Measurements from ENCODE around the gene FTCDNL1. TPM values are rescaled to one million over a fixed set of nuclear protein-coding genes. Genes with fewer than 3 reads are reported as not detected.

FTCDNL1 gene
- total RNA-seq, 2 experiments from 2014 or later = 2.3 to 2.4 TPM

- H3K27ac Mint-ChIP-seq = no peak overlapping the region
Measured at GRCh38 chr2:199861132-199861774, 10.3 kb upstream of the FTCDNL1 start.

GRCh38 chr2:199855812-199856211 lies 4.8 kb upstream of the FTCDNL1 start:
- H3K27ac Mint-ChIP-seq = no peak overlapping the region
- ChIA-PET POLR2A (no interaction called here), CTCF (no interaction called here)
- peaks cover 5% of the 10 kb centered on the region for H3K4me1 Mint-ChIP-seq
- no peak for DNase-seq
- H3K36me3 Mint-ChIP-seq (ENCODE audit: low read depth) = no peaks in the 10 kb centered on the region
- H3K4me3 Mint-ChIP-seq = no peak overlapping the region
- peaks cover 30% of the 10 kb centered on the region for H3K27me3 Mint-ChIP-seq
- H3K9me3 Mint-ChIP-seq = no peaks in the 10 kb centered on the region

More at GRCh38 chr2:199861132-199861774, 10.3 kb upstream of the FTCDNL1 start:
- DNase-seq = no peak
- Mint-ChIP-seq H3K4me1 (no peaks in the 10 kb centered on the region), H3K4me3 (no peak overlapping the region), H3K9me3 (no peaks in the 10 kb centered on the region), H3K27me3 (peaks cover 43% of the 10 kb centered on the region), H3K36me3 (ENCODE audit: low read depth) (no peaks in the 10 kb centered on the region)
- CTCF ChIA-PET = no interaction called here
- POLR2A ChIA-PET = no interaction called here

GRCh38 chr2:199851883-199852282 lies 891 bp upstream of the FTCDNL1 start:
- DNase-seq = no peak
- POLR2A ChIA-PET = no interaction called here
- Mint-ChIP-seq H3K9me3 (no peaks in the 10 kb centered on the region), H3K27ac (no peak overlapping the region), H3K4me1 (peaks cover 5% of the 10 kb centered on the region), H3K27me3 (peaks cover 17% of the 10 kb centered on the region), H3K4me3 (no peak overlapping the region), H3K36me3 (ENCODE audit: low read depth) (no peaks in the 10 kb centered on the region)
- CTCF ChIA-PET = no interaction called here

- CTCF ChIA-PET = interaction anchor here (1.4 kb wide), 1 partner anchor 11 kb away, joined by 4 read pairs; no protein-coding TSS in a partner anchor
- H3K4me3 Mint-ChIP-seq = peak overlapping the region; percentile 88
Measured at GRCh38 chr2:199851501-199851810, 464 bp upstream of the FTCDNL1 start.

GRCh38 chr2:199850218-199850717 lies 724 bp downstream of the FTCDNL1 start:
- peaks cover 7% of the 10 kb centered on the region for H3K27me3 Mint-ChIP-seq
- DNase-seq = no peak
- peaks cover 5% of the 10 kb centered on the region for H3K4me1 Mint-ChIP-seq
- POLR2A ChIA-PET = no interaction called here
- H3K36me3 Mint-ChIP-seq (ENCODE audit: low read depth) = no peaks in the 10 kb centered on the region
- CTCF ChIA-PET = interaction anchor here (0.7 to 1.4 kb wide), 2 partner anchors 10 to 12 kb away, joined by 3 to 4 read pairs; no protein-coding TSS in a partner anchor
- H3K27ac Mint-ChIP-seq = peak overlapping the region; percentile 64
- H3K4me3 Mint-ChIP-seq = peak overlapping the region; percentile 69
- H3K9me3 Mint-ChIP-seq = no peaks in the 10 kb centered on the region

More at GRCh38 chr2:199851501-199851810, 464 bp upstream of the FTCDNL1 start:
- H3K36me3 Mint-ChIP-seq (ENCODE audit: low read depth) = no peaks in the 10 kb centered on the region
- POLR2A ChIA-PET = no interaction called here
- no peaks in the 10 kb centered on the region for H3K9me3 Mint-ChIP-seq
- H3K27me3 Mint-ChIP-seq = peaks cover 13% of the 10 kb centered on the region
- no peak for DNase-seq
- peak overlapping the region; percentile 90 for H3K27ac Mint-ChIP-seq
- H3K4me1 Mint-ChIP-seq = peaks cover 5% of the 10 kb centered on the region

- CTCF ChIA-PET = interaction anchor here (1.2 kb wide), 1 partner anchor 23 kb away, joined by 3 read pairs; no protein-coding TSS in a partner anchor
- no peak overlapping the region for H3K4me3 Mint-ChIP-seq
Measured at GRCh38 chr2:199848389-199849130, 2.4 kb downstream of the FTCDNL1 start.

GRCh38 chr2:199847181-199847864 lies 3.7 kb downstream of the FTCDNL1 start:
- POLR2A ChIA-PET = no interaction called here
- Mint-ChIP-seq H3K9me3 (no peaks in the 10 kb centered on the region), H3K36me3 (ENCODE audit: low read depth) (no peaks in the 10 kb centered on the region)

More at GRCh38 chr2:199848389-199849130, 2.4 kb downstream of the FTCDNL1 start:
- Mint-ChIP-seq H3K27me3 (peaks cover 3% of the 10 kb centered on the region), H3K4me1 (peaks cover 5% of the 10 kb centered on the region), H3K36me3 (ENCODE audit: low read depth) (no peaks in the 10 kb centered on the region), H3K27ac (no peak overlapping the region), H3K9me3 (no peaks in the 10 kb centered on the region)
- no peak for DNase-seq
- POLR2A ChIA-PET = no interaction called here

GRCh38 chr2:199842631-199843395 lies 8.2 kb downstream of the FTCDNL1 start:
- Mint-ChIP-seq H3K36me3 (ENCODE audit: low read depth) (peaks cover 4% of the 10 kb centered on the region), H3K9me3 (no peaks in the 10 kb centered on the region), H3K4me3 (no peak overlapping the region), H3K27ac (no peak overlapping the region), H3K4me1 (no peaks in the 10 kb centered on the region), H3K27me3 (no peaks in the 10 kb centered on the region)
- ChIA-PET CTCF (interaction anchor here (0.6 kb wide), 1 partner anchor 407 kb away, joined by 3 read pairs; no protein-coding TSS in a partner anchor), POLR2A (interaction anchor here (0.6 kb wide), 1 partner anchor 10 kb away, joined by 4 read pairs; no protein-coding TSS in a partner anchor)
- DNase-seq = no peak

More at GRCh38 chr2:199847181-199847864, 3.7 kb downstream of the FTCDNL1 start:
- H3K4me1 Mint-ChIP-seq = peaks cover 5% of the 10 kb centered on the region
- H3K4me3 Mint-ChIP-seq = no peak overlapping the region
- CTCF ChIA-PET = interaction anchor here (0.7 kb wide), 1 partner anchor 23 kb away, joined by 3 read pairs; no protein-coding TSS in a partner anchor
- H3K27me3 Mint-ChIP-seq = peaks cover 3% of the 10 kb centered on the region
- H3K27ac Mint-ChIP-seq = no peak overlapping the region
- no peak for DNase-seq

- Mint-ChIP-seq H3K36me3 (ENCODE audit: low read depth) (peaks cover 4% of the 10 kb centered on the region), H3K27ac (no peak overlapping the region), H3K4me3 (no peak overlapping the region), H3K4me1 (no peaks in the 10 kb centered on the region), H3K9me3 (no peaks in the 10 kb centered on the region), H3K27me3 (no peaks in the 10 kb centered on the region)
- no peak for DNase-seq
- ChIA-PET POLR2A (no interaction called here), CTCF (no interaction called here)
Measured at GRCh38 chr2:199841409-199841808, 9.6 kb downstream of the FTCDNL1 start.

GRCh38 chr2:199838399-199838798 lies 12.6 kb downstream of the FTCDNL1 start:
- DNase-seq = no peak

GRCh38 chr2:199836943-199837342 lies 14.0 kb downstream of the FTCDNL1 start:
- Mint-ChIP-seq H3K4me3 (no peak overlapping the region), H3K36me3 (ENCODE audit: low read depth) (peaks cover 4% of the 10 kb centered on the region), H3K27ac (no peak overlapping the region), H3K4me1 (no peaks in the 10 kb centered on the region), H3K9me3 (no peaks in the 10 kb centered on the region), H3K27me3 (no peaks in the 10 kb centered on the region)
- ChIA-PET CTCF (no interaction called here), POLR2A (no interaction called here)
- no peak for DNase-seq

More at GRCh38 chr2:199838399-199838798, 12.6 kb downstream of the FTCDNL1 start:
- ChIA-PET CTCF (interaction anchor here (1.4 kb wide), 1 partner anchor 12 kb away, joined by 3 read pairs; no protein-coding TSS in a partner anchor), POLR2A (no interaction called here)
- Mint-ChIP-seq H3K27ac (no peak overlapping the region), H3K27me3 (no peaks in the 10 kb centered on the region), H3K9me3 (no peaks in the 10 kb centered on the region), H3K36me3 (ENCODE audit: low read depth) (peaks cover 4% of the 10 kb centered on the region), H3K4me1 (no peaks in the 10 kb centered on the region), H3K4me3 (no peak overlapping the region)

- Mint-ChIP-seq H3K9me3 (no peaks in the 10 kb centered on the region), H3K4me3 (no peak overlapping the region), H3K4me1 (no peaks in the 10 kb centered on the region), H3K36me3 (ENCODE audit: low read depth) (no peaks in the 10 kb centered on the region), H3K27me3 (no peaks in the 10 kb centered on the region), H3K27ac (no peak overlapping the region)
- no peak for DNase-seq
- ChIA-PET CTCF (no interaction called here), POLR2A (no interaction called here)
Measured at GRCh38 chr2:199833525-199833924, 17.5 kb downstream of the FTCDNL1 start.
